Activated CD8-positive, alpha-beta memory T cell treated with anti-CD3 and anti-CD28 coated beads, Interleukin-2, amount 50 U/mL, for 48 hours (primary cell): ENCODE results near the gene ZNF555.
"Not testable (repeated sequence)": the region's sequence is repeated elsewhere in the genome, so short reads cannot be mapped to it uniquely, and the experiment has no call there.

ENCODE experiments used
- DNase-seq: peaks from one replicate; pipeline ENCODE4 v3.0.0-alpha.2; 2020

Gene ZNF555

DNA sequence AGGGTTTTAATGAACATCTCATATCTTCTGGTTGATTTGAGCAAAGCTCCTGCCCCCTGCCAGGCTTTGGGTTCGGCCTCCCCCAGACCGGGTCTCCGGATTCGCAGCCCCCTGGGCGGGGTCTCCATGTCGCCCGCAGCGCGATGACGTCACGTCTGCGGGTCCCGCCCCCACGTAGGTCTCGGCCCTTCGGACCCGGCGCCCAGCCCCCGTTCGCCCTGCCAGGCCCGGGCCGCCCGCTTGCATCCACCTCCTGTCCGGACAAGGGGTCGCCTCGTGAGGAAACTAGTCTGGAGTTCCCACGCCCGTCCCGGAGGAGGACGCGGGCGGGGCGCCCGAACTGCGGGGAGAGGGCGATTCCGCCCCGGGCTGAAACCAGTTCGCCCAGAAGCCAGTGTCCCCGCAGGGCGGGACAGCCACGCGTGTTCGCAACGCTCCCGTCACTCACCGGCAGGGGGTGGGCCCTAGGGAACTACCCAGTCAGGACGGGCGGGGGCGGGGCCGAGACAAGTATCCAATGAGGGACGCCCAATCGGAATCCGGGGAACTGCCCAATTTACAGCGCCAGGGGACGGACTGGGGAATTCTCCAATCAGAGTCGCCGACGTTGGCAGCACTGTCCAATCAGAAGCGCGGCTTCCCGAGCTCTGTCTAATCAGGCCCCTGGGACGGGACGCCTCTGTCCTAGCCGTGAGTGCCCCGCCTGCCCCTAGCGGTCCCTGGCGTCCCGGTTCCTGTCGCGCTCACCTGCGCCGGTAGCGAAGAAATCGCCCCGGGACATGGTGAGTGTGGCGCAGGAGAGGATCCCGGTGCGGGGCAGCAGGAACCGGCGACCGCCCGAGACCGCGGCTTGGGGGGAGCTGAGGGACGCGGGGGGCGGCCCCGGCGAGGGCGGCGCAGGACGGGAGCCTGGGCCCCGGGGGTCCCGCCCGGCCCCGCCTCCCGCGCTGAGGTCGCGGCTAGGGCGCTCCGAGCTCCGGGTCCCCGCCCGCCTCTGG, at the start of gene ZNF555:
TSS of gene ZNF555 (plus strand) at position 682 of the 998 bp plus-strand sequence. CDS start at position 780, 98 bp downstream.
- peak; percentile 96 for DNase-seq

DNA sequence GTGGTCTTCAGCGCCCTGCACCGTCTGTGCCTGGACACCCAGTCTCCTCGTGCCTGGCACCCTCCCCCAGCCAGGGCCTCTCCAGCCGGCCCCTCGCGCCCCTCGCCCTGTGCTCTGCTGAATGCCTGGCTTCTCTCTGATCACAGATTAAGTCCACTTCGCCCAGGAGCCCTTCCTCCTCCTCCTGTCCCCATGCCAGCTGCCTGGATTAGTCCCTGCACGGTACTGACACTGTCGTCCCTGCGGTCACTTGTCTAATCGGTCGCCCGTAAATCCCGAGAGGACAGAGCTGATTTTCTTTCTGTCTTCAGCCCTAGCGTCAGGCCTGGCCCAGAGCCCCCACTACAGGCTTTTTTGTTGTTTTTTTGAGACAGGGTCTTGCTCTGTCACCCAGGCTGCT, 49.4 kb upstream of the ZNF555 start:
- DNase-seq, result no peak

DNA sequence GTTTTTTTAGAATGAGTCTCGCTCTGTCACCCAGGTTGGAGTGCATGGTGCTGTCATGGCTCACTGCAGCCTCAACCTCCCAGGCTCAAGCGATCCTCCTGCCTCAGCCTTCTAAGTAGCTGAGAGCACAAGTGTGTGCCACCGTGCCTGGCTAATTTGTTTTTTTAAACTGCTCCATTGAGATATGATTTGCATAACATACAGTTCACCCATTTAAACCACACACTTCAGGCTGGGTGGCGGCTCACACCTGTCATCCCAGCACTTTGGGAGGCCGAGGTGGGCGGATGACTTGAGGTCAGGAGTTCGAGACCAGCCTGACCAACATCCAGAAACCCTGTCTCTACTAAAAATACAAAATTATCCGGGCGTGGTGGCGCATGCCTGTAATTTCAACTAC, 48.6 kb upstream of the ZNF555 start:
- DNase-seq, result not testable (repeated sequence)

DNA sequence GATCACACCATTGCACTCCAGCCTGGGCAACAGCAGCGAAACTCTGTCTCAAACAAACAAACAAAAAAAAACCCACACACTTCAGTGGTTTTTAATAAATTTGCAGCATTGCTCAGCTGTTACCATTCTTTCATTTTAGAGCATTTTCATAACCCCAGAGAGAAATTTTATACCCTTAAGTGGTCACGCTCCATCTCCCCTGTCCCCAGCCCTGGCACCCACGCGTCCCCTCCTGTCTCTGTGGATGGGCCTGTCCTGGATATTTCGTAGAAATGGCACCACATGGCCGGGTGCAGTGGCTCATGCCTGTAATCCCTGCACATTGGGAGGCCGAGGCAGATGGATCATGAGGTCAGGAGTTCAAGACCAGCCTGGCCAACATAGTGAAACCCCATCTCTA, 48.1 kb upstream of the ZNF555 start:
- no peak for DNase-seq

DNA sequence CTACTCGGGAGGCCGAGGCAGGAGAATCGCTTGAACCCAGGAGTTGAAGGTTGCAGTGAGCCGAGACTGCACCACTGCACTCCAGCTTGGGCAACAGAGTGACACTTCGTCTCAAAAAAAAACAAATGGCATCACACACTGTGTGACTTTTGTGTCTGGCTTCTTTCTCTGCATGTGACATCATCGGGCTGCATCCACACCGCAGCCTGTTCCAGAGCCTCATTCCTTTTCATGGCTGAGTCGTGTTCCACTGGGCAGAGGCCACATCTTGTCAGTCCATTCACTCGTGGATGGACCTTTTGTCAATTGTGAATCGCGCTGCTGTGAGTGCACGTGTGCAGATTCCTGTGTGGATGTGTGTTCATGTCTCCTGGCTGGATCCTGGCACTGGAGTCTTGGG, 47.7 kb upstream of the ZNF555 start:
- DNase-seq, result no peak

DNA sequence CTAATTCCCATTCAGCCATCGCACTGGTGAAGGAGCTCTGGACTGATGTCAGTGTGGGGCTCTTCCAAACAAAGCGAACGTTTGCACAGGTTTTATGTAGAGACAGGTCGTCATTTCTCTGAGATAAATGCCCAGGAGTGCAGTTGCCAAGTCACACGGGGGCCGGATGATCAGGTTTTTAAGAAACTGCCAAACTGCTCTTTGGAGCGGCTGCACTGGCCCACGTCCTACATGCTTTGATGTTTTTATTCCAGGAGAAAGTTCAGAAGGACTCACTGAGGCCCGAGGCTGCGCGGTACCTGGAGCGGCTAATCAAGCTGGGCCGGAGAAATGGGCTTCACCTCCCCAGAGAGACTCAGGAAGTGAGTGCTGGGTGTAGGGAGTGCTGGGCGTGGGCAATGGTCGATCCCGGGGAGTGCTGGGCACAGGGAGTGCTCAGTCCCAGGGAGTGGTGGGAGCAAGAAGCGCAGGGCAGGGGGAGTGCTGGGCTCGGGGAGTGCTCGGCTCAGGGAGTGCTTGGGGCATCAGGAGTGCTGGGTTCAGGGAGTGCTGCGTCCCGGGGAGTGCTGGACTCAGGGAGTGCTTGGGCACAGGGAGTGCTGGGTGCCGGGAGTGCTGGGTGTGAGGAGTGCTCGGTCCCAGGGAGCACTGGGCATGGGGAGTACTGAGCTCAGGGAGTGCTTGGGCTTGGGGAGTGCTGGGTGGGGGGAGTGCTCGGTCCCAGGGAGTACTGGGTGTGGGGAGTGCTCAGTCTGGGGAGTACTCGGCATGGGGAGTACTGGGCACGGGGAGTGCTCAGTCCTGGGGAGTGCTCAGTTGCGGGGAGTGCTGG, 45.2 kb upstream of the ZNF555 start:
- no peak for DNase-seq

DNA sequence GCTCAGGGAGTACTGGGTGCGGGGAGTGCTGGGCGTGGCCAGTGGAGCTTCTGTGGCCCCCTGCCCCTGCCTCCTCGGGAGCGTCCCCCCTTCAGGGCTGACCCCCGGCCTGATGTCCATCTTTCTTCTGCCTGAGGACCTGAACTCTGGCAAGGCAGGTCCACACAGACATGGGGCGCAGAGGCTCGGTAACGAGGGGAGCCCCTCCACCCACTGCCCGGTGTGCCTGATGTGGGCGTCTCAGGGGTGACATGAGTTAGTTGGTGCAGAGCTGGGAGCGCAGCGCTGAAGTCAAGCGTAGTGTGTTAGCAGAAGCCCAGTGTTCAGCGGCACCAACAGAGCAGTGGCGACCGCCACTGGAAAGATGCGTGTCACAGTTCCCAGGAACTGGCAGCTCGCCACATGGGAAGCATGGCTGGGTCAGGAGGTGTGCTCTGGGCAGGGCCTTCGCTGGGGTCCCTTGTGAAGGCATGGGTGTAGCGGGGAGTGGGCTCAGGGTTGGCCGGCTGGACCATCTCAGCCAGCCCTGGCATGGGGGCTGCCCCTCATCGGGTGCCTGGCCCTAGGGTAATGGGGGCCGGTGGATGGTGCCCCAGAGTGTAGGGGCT, 44.5 kb upstream of the ZNF555 start:
- no peak for DNase-seq

DNA sequence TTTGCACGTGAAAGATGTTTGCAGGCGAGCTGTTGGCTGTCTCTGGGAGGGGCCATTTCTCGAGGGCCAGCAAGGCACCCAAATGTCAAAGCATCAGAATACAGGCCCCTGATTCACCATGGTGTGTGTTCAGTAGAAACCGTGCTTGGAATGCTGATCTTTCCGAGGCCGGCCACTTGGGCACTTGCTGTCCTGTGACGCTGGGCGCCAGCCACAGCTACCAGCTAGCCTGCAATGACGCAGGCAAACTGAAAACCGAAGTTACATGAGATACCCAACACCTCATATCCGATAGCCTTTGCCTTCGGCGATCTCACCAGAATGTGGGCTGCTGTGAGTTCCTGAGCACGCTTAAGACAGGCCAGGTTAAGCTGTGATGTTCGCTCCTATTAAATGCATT, 44.0 kb upstream of the ZNF555 start:
- DNase-seq, result no peak

DNA sequence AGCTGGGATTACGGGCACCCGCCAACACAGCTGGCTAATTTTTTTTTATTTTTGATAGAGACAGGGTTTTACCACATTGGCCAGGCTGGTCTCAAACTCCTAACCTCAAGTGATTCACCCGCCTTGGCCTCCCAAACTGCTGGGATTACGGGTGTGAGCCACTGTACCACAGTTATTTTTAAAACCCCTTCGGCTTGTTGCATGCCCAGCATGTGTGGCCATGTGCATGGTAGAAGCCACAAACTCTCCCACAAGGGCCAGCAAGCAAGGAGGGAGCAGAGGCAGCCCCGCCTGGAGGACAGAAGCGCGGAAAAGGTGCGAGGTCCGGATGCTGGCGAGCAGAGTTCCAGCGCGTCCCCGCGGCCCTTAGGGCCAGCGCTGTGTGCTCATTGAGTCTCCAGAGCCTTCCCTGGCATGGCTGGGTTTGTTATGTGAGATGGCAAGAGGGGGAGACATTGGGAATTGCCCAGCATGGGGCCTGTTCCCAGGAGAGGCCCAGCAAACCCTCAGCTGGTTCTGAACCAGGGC, 43.1 kb upstream of the ZNF555 start:
- DNase-seq, result no peak

DNA sequence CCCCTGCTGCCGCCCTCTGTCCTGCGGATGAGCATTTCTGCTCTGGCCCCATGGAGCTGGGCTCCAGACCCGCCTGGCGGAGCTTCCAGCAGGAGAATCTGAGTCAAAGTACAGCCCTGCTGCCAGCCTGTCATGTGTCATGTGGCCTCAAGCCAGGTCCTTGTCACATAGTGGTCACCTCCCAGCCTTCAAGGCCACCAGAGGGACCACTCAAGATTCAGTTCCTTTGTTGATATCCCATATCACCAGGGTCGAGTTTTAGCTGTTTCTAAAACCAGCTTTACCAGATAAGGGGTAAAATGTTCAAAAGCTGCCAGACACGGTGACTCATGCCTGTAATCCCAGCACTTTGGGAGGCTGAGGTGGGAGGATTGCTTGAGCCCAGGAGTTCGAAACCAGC, 42.5 kb upstream of the ZNF555 start:
- no peak for DNase-seq

DNA sequence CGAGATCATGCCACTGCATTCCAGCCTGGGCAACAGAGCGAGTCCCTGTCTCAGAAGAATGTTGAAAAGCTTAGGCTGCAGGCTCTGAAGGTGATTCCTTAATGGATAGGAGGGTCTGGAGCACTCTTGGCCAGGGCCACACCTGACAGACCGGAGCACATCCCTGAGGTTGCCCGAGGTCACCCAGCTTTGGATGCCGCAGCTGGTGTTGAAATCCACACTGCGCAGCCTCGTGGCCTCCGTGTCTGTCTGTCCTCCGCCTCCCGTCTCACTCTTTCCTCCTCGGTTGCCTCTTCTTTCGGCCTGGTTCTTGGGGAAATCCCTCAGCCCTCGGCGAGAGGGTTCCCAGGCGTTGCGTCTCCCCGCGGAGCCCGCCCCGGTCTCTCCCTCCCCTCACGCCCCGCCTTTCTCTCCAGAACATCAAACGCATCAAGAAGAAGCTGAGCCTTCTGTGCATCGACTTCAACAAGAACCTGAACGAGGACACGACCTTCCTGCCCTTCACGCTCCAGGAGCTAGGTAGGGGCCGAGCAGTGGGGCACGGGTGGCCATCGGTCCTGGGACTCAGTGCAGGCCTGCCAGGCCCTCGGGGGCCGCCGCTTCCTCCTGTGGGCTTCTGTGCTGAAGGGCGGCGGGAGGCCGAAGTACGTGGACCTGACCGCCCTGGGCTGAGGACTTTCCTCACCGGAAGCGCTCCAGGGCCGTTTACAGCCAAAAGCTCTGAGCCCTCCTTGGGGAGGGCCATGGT, 41.8 kb upstream of the ZNF555 start:
- DNase-seq, result no peak

DNA sequence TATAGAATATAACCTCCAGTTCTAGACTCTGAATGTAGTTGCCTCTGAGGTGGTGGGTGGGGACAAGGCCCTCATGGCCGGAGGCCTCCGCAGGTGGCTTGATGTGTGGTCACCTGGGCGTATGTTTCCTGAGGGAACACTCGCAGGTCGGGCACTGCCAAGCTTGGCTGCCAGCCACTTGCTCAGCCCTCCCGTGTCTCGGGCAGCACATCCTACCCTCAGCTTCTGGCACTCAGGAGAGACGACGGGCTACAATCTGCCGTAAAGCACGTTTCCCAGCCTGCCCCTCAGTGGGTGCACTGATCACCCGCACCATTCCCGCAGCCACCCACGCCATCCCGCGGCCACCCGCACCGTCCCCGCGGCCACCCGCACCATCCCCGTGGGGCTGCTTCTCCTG, 40.8 kb upstream of the ZNF555 start:
- DNase-seq, result no peak

DNA sequence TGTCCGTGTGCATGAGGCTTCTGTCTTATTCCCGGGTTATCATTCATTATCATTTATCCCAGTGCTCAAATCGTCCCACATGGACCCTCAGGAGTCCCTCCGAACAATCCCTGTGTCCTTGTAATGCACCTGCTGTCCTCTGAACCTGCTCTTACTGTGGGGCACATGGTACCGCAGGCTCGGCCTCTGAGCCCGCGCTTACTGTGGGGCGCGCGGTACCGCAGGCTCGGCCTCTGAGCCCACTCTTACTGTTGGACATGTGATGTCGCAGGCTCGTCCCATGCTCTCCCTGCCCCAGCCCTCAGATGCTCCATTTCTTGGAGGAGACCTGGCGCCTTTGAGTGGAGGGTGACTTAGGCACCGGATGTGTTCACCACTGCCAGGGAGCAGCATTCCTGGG, 38.4 kb upstream of the ZNF555 start:
- no peak for DNase-seq

DNA sequence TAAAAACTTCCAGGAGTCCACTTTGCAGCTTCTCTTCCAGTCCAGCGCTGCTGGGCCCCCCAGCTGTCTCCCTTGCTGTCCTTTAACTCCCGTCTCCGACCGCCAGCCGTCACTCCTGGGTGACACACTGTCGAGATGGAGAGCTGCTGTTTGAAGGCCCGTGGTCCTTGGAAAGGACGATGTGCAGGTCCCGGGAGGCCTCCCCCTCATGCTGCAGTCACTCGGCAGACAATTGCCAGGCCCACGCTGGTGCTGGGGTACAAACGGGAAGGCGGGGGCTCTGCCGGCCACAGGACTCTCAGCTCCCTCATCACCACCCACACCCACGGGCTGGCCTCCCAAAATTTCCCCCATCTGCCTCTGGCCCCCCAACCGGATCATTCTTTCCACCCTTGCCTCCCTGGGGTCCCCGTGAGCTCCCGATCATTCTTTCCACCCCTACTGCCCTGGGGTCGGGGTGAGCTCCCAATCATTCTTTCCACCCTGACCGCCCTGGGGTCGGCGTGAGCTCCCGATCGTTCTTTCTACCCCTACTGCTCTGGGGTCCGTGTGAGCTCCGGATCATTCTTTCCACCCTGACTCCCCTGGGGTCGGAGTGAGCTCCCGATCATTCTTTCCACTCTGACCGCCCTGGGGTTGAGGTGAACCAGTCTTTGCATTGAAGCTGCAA, 37.7 kb upstream of the ZNF555 start:
- DNase-seq, result no peak

DNA sequence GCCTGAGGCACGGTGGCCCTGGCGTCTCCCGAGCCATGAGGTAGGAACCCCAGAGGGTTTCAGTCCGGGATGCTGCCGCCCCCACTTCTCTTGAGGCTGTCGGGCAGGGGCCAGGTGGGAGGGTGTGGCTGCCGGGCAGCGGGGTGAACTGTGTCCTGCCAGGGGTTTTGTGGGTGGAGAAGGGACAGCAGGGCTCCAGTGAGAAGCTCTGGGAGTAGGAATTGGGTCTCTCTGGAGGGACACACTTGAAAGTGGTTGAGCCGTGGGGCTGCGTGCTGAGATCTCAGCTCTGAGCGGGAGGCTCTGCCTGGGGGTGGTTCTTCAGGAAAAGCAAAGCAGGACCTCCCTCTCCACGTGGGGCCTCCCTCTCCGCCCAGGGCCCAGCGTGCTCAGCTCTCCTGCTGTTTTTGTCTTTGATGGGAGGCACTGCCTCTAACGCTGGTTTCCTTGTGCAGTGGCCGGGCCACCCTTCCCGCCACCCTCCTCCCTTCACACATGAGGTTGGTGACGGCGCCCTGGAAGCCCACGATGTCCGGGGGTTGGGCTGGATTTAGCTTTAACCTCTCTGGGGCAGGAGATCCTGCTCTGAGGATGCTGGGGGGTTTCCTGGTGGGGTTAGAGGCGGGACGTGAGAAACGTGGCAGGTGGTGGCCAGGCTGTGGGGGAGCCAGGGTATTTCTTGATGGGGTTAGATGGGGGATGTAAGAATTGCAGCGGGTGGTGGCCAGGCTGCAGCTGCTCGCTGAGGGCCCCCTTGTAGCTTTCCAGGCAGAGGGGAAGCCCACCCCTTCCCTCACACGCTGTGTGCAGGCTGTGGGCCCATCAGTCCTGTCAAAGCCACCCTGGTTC, 36.9 kb upstream of the ZNF555 start:
- no peak for DNase-seq

DNA sequence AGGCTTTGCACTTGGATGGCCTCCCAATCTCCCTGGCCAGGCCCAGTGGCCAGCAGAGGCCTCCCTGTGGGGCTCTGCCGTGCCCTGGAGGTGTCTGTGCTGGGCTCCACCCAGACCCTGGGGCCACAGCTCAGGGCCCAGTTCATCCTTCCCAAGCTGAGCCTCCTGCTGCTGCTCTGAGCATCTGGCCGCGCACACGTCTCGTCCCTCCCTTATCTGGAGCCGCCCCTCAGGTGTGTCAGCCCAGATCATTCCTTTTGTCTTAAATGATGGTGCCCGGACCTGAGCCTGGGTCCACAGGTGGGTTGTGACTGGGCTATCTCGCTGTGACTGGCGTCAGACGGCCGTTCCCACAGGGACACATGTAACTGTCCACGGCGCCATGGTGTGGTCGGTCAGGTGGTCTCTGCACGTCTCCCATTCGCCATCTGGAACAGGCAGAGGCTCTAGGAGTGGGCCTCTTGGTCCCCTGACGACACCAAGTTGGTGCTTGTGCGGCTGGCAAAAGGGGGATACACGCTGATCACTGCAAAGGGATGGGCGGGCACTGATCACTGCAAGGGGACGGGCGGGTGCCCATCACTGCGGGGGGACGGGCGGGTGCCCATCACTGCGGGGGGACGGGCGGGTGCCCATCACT, 35.9 kb upstream of the ZNF555 start:
- no peak for DNase-seq

DNA sequence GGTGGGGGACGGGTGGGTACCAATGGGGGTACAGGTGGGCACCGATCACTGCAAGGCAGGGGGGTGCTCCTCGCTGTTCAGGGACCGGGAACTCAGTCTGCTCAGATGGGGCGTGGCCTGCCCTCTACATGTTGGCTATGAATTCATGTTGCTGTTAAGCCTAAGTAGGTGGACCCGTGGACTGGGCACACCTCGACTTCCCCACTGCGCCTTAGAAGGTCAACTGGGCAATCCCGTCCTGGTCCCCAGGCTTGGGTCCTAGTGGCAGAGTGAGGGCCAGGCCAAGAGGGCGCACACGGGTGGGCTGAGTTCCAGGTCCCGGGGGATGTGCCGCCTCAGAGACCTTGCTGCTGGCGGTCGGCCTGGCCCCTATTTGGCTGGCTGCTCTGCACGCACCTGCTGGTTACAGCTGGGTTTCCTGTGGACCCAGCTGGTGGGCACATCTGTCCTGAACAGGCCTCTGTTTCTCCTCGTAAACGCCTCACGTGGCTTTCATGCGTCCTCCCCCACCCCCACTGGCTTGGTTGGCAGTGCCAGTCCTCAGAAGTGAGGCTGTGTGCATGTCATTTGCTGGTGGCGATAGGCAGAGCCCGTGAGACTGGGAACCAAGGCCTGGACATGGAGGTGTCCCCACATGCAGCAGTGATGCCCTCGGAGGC, 35.2 kb upstream of the ZNF555 start:
- no peak for DNase-seq

DNA sequence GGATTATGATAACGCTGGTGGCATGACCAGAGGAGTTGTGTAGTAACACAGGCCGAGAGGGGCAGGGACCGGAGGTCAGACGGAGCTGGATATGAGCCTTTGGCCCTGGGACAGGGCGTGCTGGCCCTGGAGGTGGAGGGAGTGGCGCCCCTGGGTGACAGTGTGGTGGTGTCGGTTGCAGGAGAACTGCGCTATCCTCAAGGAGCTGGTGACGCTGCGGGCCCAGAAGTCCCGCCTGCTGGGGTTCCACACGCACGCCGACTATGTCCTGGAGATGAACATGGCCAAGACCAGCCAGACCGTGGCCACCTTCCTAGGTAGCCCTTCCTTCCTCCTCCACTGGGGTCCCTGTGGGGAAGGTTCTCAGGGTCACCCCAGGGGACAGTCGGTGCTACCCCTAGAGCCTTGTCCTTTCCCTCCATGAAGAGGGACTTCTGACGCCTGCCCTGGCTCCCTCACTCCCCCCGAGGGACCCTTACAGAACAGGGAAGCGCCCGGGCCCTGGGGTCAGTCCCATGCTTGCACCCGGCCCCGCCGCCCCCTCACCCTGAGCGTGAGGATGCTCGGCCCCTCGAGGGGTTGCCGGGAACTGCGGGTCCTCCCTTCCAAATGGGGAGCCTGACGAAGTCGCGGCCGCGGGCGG, 34.4 kb upstream of the ZNF555 start:
- DNase-seq, result no peak
